GM21619 (cell line): Measurements from ENCODE around the gene ATG16L2.
"Not testable (repeated sequence)": the region's sequence is repeated elsewhere in the genome, so short reads cannot be mapped to it uniquely, and the experiment has no call there.

Experiments used
- ATAC-seq: cut with Tn5 transposase; IDR thresholded peaks from one replicate; pipeline ENCODE4 v1.9.1; 2021; ENCODE audit not compliant: unreplicated experiment

The ATG16L2 gene

DNA sequence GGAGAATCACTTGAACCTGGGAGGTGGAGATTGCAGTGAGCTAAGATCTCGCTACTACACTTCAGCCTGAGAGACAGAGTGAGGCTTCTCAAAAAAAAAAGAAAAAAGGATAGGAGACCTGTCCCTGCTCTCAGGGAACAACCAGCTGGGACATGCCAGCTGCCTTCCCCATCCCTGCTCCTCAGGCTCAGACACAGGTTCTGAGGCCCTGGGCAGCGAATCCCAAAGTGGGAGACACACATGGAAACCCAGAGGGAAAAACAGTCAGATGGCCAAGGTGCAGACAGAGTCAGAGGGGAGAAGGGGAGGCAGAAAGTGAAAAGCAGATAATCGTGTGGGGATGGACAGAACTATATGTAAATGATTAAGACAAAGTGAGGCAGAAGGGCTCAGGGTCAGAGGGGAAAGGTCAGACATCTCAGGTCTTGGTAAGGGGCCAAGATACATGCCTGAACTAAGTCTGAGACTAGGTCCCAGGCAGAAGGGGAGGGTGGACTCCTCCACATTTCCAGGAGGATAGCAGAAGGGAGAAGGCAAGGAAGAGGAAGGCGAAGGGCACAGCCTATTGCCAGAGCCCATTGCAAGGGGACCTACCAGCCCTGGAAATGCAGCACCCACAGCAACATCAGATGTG is 34.6 kb upstream of the ATG16L2 start:
- ATAC-seq, result no peak

DNA sequence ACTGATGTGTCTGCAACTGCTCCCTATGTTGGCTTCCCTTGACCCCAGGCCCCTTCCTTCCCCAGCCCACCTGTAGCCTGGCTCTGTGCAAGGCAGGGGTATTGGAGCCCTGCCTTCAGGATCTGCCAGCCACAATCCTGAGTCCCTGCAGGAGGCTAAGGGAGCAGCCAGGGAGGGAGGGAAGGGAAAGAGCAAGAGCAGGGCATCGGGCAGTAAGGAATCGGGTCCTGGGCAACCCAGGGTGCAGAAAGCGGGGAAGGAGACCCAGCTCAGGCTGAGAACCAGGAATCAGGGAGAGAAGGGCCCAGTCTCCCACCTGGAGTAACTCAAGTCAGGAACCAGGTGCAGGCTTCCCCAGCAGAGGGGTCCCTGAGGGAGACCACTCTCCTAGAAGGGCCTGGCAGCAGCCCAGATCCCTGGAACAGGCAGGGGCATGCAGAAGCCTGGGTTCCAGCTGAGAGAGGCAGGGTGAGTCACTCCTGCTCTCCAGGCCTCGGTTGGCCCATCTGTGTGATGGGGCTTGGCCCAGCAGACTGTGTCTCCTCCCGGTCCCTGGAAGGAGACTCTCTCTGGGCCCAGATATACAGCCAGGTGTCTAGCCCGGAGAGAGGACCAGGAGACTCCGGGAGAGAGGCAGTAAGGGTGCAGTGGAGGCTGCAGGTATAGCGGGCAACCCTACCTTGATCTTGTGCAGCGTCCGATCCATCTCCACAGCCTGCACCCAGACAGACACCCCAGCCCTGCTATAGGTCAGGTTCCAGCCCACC is 33.7 kb upstream of the ATG16L2 start:
- no peak for ATAC-seq

DNA sequence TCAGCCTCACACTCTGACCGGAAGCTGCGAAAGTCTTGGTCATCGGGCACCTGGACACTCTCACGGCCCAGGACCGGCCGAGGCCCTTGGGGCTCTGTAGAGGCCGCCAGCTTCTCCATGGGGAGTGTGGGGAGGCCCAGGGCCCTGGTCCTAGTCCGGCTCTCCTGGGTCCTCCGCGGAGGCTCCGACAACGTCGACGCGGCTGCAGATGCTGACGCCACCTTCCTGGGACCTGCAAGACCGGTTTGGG is 33.2 kb upstream of the ATG16L2 start:
- no peak for ATAC-seq

DNA sequence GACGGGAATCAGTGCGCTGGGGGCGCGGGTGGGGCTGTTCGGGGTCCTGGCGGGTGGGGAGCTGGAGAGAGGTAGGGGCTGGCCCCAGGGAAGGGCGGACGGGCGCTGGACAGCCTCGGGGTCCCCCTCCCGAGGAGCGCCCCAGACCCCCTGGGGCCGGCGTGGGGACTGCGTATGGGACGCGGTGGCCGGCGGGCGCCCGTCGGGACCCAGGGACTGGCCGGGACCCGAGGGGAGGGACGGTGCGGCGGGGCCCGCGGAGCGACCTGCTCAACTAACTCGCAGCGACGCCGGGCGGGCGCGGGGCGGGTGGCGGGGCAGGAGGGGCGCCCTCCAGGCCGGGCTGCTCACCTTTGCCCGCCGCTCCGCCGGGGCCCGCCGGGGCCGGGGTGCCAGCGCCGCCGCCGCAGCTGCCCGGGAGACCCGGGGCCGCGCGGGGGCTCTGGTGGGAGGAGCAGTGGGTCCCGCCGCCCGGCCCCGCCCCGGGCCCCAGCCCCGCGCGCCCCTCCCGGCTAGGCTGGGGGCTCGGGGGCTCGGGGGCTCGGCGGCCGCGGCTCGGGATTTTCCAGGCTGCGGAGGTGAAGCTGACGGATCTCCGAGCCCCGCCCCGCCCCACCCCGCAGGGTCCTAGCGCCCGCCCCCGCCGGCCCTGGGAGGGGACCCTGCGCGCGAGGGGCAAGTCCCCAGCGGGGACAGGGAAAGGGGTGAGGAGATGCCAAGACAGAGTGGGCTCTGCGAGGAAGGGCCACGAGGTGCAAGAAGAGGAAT is 32.7 kb upstream of the ATG16L2 start:
- ATAC-seq, result peak; percentile 49

DNA sequence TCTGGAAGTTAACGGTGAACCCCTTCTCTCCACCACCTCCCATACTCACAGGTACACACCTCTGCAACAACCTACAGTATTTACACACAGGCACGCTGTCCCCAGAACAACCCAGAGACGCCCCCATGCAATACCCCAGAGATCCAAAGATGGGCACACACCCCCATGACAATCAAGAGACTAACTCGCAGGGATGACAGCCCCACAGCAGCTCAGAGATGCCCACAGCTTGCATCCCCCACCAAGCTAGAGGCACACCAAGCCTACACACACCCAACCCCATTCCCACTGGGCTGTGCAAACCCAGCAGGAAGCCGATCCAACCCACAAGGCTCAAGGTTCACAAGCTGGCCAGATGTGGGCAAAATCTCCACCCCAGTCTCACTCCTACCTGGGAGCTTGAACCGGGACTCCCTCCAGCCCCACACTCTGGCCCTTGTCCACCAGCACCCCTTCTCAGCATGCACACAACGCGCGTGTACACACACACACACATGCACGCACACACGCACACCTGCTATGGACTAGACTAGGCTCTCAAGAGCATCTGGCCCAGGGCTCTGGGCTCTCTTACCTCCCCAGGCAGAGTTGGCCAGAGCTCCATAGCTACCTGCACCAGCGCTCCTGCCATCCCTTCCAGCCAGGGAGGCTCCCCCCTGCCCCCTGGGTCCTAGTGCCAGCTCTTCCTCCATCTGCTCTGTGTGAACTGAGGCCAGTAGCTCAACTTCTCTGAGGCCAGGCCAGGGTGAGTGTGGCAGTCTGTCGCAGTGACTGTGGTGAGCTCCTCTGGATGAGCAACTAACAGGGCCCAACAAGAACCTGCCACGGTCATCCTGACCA is 31.9 kb upstream of the ATG16L2 start:
- peak; percentile 15 for ATAC-seq

DNA sequence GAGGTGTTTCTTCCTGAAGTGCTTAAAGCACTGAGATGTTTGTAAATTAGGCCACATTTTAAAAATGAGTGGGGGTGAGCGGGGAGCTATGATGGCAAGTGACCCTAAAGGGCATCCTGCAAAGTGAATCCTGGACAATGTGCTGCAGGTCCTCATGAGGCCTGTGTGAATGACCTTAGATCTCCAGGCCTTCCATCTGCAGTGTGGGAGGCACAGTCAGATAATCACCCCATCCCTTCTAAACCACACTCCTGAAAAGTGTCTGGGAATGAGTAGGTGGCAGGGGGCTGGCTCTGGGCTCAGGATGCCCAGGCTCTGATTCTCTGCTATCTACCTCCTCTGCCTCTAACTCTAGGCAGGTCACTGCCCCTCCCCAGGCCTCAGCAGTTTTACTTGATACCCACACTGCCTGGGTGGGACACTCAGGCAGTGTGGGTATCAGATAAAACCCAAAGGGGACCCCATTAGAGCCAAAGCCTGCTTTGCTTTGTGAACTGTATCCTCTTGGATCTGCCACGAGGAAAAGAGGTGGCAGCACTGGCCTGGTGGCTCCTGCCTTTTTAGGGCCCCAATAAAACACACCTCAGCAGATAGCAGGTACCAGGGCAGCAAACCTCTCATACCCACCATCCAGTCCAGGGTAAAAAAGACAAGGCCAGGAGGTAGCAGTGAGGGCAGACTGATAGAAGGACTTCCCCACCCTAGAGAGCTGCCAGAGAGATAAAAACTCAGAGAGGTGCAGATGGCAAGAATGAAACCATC is 30.9 kb upstream of the ATG16L2 start:
- no peak for ATAC-seq

DNA sequence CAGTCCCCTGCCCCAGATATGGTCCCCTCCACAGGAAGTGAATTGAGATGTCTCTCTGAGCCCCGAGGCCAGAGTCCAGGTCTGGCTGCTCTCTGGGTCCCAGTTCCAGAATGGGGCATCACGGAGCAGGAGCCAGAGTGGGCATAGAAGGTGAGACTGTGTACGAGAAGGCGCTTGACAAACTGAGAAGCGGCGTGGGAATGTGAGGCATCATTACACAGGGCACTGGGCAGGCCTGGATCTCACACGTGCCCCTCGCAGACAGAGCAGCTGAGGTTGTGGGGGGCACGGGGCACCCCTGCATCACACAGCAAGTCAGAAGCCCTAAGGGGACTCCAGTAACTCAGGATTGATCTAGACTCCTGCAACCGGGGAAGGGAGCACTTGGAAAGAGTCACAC is 29.5 kb upstream of the ATG16L2 start:
- no peak for ATAC-seq

DNA sequence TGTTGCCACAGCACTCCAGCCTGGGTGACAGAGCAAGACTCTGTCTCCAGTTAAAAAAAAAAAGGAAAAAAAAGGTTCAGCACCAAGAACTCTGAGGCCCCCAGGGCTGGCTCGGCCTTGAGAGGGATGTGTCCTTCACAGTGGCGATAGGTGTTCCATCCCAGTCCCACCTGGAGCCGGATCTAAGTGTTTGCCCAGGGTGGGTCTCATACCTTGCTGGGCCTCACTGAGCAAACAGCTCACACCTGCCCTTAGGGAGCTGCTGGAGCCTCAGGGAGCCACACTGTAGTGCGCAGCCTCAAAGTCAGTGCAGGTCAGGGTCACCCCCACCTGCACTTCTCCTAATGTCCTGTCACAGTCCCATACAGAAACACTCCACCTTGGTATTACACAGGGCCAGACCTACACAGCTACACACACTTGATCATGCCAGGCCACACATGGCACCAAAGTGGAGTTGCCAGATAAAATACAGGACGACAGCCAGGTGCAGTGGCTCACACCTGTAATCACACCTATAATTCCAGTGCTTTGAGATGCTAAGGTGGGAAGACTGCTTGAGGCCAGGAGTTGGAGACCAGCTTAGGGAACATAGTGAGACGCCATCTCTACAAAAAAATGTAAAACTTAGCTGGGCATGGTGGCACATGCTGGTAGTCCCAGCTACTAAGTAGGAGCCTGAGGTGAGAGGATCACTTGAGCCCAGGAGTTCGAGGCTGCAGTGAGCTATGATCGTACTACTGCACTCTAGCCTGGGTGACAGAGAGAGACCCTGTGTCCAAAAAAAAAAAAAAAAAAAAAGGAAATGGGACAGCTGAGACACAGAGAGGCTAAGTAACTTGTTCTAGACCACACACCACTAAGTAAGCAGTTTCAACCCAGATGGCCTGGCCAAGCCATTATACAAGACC is 27.7 kb upstream of the ATG16L2 start:
- ATAC-seq, result no peak

DNA sequence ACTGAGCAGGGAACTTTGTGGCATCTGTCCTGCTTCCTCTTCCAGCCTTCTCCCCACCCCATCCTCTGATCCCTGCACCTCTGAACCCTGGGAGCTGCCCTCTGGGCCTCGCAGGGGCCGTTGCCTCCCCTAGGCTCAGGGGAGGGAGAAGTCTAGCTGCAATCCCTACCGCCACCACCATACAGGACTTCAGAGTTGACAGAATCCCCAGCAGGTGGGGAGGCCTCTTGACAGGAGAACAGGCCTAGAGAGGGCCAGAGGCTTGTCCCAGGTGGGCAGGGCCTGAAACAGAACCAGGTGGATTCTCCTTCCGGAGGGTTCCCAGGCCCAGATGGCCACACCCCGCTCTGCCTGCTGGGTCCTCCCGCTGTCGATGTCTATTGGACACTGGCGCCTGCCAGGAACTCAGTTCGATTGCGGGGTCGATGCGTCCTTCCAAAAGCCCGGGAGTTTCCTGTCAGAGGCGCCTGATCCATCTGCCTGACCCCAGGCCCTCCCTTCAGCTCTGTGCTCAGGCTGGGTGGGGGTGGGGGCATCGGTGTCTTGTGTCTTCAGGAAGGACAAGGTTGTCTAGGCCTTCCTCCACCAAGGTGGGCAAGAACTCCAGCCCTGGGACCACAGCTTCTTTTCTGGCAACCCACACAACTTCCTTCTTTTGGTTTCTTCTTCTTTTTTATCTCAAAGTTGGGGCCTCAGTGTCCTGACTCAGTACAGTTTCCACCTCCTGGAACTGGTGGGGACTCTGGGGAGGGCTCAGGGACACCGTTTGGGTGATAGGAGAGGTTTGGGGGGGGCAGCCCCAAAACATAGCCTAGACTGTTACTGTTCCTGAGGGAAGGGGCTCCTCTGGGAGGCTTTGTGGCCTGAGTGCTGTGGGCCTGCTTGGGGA is 26.8 kb upstream of the ATG16L2 start:
- ATAC-seq, result no peak

DNA sequence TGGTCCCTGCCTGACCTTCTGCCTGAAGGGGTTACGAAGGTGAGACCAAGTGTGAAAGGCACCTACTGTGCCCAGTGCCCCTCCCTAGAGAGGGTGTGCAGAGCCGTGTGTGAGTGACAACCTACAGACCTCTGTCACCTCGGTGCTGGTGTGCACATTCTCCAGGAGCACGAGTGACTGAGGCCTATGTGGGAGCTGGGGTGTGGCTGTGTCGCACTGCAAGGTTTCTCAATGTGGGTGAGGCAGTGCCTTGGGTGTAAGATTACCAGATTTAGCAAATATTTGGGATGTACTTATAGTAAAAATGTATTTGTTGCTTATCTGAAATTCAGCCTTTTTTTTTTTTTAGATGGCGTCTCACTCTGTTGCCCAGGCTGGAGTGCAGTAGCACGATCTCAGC is 26.0 kb upstream of the ATG16L2 start:
- ATAC-seq, result no peak

DNA sequence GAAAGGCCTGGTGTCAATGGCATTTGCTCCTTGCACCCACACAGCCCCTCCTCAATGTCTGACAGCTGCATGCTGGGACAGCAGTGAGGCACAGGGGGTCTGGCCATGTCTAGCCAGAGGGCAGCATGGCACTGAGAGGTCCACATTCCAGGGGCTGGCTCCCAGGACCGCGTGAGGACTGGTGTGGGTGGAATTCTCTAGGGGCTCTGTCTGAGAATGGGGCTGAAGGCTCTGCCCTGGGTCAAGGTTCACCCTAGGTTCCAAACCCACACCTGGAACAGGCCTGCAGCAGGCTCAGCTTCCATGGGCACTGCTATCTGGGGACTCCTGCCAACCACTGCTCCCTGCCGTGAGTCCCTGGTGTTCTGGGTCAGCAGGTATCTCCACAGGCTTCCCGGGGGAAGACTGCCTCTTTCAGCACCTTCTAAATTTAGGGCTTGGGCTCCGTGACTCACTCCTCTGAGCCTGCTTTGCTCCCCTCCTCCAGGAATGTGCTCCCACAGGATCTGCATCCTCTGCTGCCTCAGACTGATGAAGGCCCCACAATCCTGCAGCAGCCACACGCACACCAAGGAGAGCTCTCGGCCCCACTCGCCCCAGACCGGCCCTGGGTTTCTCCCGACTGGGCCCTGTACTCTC is 24.6 kb upstream of the ATG16L2 start:
- no peak for ATAC-seq

DNA sequence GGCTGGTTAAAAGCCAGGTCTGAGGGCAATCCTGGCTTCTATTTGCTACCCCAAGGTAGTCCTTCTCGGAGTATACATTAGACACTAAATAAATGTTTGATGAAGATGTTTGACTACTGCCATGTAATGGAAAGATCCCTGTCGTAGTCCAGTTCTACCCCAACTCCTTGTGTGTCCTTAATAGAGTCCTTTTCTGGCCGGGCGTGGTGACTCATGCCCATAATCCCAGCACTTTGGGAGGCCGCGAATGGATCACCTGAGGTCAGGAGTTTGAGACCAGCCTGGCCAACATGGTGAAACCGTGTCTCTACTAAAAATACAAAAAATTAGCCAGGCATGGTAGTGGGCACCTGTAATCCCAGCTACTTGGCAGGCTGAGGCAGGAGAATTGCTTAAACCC is 23.0 kb upstream of the ATG16L2 start:
- not testable (repeated sequence) for ATAC-seq

DNA sequence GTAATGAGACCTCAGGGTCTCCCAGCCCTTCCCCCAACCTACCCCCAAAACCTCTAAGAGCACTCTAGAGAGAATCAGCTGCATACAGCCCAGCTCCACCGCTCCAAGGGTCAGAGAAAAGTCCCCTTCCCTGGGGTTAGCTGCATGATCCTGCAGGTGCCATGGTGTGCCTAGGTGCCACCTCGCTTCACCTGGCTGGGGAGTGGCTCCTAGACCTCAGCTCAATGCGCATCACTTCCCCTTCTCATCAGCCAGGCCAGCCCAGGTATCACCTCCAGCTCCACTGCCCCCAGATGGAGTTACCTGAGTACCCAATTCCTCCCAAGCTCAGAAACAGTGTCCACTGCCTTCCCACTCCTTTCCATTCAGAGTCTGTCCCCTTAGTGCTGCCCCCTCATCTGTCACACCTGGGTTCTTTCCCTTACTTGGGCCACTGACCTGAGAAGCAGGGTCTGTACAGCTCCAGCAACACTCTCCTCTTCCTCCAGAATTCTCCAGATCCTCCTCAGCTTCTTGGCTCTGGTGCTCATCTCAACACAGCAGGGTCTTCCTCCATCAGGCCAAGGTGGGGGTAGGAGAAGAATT is 21.7 kb upstream of the ATG16L2 start:
- no peak for ATAC-seq

DNA sequence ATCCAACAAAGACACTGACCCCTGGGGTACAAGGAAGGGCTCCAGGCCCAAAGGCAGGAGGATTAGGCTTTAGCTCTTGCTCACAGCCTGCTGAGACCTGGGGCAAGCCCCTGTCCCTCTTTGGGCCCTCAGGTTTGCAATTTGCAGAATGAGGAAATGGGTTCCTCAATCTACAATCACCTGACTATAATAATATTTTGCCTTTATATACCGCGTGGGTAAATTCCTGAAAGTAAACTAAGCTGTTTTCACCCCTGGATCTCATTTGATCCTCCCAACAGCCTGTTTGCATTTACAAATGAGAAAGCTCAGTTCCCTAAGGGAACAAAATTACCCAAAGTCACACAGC is 21.2 kb upstream of the ATG16L2 start:
- ATAC-seq, result no peak

DNA sequence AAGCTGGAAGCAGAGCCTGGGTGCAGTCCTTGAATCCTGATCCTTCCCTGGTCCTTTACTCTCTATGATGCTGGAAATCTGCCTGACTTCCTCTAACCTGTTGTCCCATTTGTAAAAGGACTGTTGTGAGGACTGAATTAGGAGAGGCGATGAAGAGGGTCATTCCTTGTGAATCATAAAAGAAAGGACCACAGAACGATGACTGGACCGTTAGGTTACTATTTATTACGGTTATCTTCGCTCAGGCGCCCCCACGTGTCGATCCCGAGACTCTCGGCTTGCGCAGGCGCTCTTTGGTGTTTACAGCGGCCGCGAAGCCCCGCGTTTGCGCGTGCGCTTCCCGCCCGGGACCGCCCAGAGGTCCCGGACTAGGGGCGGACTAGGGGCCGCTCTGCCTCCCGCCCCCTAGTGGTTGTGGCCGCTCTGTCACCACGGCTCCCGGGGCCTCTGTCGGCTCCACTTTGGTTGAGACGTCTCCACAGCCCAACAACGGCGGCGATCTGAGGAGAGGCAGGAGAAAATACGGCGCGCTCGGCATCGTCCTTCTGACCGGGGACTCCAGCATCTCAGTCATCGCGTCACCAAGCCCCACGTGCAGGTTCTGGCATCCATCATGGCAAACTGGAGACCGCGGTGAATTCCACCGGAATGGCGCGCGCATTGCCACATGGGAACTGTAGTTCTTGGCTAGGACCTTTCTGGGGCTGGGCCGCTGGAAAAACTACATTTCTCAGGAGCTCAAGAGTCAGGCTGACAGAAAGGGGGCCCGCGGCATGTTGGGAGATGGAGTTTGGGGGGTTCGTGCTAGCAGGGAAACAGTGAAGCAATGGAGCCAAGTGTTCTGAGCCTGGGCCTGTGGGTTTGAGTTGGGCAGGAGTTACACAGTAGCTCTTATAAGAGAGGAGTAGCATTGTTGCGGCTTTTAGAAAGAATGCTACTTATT is 20.5 kb upstream of the ATG16L2 start, which contains the start of gene STARD10:
TSS of gene STARD10 (minus strand) at position 623 of the 943 bp plus-strand sequence. CDS start 12,866 bp downstream, outside the sequence.
- ATAC-seq, result peak; percentile 83

DNA sequence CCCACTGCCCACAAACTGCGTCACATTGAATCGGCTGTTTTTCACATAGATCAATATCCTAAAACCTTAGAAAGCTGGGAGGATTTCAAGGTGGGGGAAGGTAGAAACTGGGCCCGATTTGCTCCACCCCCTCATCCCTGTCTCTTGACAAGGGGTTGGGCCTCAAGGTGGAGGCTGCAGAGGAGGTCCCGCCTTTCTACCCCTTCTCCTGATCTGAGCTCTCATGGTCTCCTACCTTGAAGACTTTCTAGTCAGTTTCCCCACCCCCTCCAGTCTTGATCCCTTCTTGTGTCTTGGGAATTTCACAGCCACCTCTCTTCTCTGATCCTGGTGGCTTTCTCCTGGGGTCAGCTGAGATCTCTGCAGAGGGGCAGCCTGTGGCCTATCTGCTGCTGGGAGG is 15.8 kb upstream of the ATG16L2 start:
- ATAC-seq, result no peak

DNA sequence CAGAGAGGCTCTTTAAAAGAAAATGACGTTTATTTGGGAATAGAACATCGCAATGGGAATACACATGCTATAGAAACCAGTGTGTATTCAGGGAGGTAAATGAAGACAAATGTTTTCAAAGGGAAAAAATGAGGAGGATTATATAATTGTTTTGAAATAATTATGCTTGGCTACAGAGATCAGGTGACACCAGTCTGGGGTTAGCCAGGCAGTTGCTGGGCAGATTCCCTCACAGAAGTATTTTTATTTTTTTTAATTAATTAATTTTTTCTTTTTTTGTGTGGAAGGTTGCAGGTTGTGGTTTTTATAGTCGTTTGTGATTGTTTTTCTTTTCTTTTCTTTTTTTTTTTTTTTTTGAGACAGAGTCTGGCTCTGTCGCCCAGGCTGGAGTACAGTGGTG is 14.8 kb upstream of the ATG16L2 start:
- no peak for ATAC-seq
